GM18499 (cell line): ENCODE measurements around the gene SMIM17.

Experiments used
- ATAC-seq: cut with Tn5 transposase; IDR thresholded peaks from one replicate; pipeline ENCODE4 v1.9.1; 2021; ENCODE audit warnings: moderate number of reproducible peaks; ENCODE audit not compliant: insufficient read depth, unreplicated experiment

The SMIM17 gene

DNA sequence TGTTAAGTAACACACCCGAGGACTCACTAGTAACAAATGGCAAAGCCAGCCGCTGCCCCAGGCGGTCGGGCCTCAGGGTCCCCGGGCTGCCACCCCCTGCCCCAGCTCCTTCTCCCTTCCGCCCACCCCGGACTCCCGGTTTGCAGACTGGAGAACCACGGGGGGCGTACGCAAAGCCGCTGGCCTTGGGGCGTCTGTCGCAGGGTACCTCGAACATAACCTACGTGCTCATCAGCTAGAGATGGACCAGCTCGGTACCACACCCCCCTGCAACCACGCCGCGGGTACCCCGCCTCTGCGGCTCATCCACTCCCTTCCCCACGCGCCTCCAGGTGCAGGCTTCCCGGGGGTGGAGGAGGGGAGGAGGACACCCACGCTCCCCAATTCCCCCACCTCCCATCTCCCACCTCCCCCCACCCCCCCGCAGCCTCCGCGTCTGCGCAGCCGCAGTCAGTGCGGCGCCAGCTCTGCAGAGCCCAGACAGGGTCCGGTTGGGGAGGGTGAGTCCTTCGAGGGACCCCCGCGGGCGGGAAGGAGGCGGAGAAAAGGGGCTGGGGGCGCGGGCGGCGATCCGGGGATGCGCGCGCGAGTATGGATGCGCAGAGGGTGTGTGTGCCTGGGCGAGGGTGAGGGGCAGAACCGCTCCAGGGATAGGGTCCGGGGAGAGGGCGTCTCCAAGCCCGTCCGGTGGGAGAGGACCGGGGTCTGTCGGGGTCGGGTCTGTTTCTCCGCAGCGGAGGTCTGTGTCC lies at the start of gene SMIM17:
Gene SMIM17 (plus strand): TSS at position 449 of the 749 bp plus-strand sequence. CDS start 2,509 bp downstream, outside the sequence.
- no peak for ATAC-seq

DNA sequence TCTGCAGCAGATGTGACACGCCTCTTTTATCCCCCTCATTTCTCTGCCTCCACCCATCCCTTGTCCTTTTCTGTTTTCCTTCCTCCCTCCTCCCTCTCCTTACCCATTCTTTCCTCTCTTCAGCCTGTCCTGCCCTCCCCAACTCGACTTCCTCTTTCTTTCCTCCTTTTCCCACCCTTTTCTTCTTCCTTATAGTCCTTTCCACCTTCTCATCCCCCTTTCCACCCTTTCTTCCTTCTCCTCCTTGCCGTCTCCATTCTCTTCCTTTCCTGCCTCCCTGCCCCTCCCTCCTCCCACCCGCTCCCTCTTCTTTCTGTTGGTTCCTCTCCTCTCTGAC lies 48.5 kb upstream of the SMIM17 start:
- ATAC-seq, result no peak

DNA sequence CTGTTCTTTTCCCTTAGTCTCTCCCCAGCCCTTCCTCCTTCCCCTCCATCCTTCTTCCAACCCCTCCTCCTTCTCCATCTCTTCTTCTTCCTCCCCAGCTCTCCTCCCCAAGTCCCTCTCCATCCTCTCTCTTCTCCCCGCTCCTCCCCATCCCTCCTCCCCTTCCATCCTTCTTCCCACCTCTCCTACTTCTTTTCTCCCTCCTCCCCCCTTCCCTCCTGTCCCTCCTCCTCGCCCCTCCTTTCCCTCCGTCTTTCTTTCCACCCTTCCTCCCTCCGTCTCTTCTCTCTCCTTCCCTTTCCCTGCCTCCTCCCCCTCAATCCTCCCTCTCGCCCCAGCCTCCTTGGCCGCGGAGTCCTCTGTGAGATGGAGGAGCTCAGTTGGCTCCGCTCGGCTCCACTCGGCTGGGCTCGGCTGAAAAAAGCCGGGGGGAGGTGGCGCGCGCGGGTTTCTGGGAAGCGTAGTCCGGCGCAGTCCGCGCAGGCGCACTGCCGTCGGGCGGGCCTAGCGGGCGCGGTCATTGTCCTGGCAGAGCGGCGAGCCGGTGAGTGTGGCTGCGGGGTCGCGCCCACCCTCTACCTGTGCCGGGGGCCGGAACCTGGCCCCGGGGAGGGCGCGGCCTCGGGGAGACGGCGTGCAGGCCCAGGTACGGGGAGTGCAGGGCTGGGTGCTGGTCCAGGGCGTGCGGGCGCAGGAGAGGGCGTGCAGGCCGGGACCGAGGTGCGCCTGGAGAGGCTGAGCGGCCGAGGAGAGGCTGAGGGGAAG lies 48.0 kb upstream of the SMIM17 start, which contains the start of gene ZNF71:
Gene ZNF71 (plus strand): TSS at position 520 of the 765 bp plus-strand sequence. CDS start 6,257 bp downstream, outside the sequence.
- ATAC-seq, result no peak

DNA sequence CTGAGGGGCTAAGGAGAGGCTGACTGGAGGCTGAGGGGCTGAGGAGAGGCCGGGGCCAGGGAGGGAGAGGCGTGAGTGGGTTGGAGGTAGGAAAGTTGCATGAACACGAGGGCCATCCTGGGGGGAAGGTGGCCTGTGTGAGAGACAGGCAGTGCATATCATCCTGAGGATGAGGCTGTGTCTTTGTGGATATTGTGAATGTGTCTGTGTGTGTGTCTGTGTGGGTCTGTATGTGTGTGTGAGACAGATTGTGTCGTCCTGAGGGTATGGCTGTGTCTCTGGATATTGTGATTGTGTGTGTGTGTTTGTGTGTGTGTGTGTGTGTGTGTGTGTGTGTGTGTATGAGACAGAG lies 47.4 kb upstream of the SMIM17 start:
- no peak for ATAC-seq

DNA sequence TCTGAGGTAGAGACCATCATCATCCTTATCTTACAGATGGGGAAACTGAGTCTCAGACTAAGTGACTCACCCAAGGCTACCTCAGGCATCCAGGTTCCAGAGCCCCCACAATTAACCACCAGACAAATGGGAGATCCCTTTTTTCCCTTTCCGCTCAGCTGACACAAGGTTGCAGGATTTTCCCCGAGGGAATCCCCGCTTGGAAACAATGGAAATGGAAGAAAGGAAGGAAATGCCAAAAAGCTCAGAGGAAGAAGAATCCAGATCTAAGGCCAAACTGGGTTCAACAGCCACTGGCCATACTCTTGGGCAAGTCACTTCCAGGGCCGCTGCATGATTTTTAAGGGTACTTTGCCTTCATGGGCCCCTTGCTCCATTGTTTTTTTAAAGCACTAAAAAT lies 46.3 kb upstream of the SMIM17 start:
- no peak for ATAC-seq

DNA sequence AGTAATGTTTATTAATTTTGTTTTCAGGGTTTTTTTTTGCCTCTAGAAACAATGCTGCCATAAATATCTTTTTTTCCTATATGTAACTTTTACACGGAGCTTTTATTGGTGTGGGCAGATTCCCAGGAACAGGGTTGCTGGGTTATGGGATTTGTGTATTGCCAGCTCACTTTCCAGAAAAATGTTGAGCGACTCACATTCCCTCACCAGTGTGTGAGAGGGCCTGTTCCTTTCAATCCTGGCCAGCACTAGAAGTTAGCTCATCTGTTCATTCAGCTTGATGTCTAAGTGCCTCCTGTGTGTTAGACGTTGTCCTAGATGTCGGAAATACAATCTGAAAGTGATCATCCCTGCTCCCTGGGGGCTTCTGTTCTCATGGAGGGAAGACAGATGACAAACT lies 45.3 kb upstream of the SMIM17 start:
- ATAC-seq, result no peak

DNA sequence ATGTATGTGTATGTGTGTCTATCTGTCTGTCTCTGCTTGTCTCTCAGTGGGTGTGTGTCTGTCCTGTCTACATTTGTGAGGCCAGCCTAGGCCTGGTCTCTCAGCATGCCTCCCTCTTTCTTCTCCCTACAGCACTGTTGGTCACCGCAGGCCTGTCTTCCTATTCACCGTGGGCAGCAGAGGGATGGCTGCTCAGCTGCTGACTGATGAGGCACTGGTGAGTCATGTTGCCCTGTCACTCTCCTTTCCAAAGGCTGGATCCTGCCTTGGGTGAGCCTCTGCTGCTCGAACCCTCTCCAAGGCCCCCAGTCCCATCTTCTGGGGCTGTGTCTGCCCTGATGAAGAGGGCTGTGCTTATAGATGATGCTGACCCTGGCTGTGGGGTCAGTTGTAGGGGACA lies 41.6 kb upstream of the SMIM17 start:
- ATAC-seq, result no peak

DNA sequence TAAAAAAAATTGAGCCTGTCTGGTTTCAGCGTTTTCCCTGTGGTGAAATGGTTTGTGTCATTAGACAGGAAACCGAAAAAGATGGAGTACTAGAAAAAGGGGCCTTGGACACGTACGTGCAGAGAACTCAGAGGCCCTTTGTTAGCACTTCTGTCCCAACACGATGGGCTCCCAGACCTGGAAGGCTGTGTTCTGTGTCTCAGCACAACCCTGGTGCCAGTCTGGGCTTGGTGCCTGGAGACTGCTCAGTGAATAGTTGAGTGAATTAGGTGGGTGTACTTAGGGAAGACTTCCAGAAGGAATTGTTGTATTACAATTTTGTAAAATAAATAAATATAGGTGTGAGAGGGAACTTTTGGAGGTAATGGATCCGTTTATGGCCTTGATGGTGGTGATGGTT lies 39.1 kb upstream of the SMIM17 start:
- no peak for ATAC-seq

DNA sequence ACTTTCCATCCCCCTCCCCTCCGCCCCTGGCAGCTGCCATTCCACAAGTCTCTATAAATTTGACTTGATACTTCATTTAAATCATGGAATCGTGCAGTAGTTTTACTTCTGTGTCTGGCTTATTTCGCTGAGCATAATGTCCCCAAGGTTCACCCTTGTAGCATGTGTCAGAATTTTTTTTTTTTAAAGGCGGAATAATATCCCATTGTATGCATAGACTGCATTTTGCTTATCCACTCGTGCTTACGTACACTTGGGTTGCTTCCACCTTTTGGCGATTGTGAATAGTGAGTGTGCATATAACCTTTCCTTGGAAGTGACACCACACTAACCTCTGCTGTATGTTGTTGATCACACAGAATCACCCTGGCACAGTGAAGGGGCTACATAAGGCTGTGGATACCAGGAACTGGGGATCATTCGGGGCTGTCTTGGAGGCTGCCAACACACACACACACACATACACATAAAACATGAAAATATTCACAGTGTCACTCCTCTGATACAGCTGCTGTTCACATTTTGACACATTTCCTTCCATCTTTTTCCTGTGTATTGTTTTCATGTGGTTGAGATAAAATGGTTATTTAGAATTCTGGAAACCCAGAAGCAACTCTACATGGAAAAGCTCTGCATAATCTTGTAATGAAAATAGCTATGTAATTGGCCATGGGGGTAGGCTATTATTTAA lies 34.5 kb upstream of the SMIM17 start:
- ATAC-seq, result no peak

DNA sequence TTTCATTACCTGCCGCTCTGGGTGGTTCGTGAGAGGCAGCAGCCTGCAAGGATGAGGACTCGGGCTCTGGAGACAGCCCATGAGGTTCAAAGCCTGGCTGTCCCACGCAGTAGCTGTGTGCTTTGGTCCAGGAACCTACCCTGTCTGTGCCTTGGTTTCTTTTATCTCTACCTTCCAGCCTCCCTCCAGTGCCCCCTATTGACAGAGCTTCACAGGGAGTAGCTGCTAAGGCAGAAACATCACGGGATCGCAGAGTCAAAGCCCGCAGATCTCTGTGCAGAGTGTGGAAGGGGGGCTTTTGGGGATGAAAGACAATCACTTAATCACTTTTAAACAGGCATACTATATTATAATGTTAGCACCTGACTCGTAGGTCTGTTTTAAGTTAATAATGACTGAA lies 31.7 kb upstream of the SMIM17 start:
- ATAC-seq, result no peak

DNA sequence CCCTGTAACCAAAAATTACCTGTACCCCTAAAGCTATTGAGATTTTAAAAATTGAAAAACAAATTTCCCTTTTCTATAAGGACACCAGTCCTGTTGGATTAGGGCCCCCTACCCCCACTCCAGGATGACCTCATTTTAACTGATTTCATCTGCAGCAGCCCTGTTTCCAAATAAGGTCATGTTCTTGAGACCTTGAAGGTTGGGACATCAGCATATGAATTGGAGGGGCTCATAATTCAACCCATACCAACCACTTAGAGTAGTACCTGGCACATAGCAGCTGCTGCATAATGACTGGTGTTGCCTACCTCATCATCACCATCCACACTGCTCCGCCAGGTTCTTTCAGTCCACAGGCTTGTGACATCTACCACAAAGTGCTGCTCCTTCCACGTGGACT lies 30.2 kb upstream of the SMIM17 start:
- ATAC-seq, result no peak

DNA sequence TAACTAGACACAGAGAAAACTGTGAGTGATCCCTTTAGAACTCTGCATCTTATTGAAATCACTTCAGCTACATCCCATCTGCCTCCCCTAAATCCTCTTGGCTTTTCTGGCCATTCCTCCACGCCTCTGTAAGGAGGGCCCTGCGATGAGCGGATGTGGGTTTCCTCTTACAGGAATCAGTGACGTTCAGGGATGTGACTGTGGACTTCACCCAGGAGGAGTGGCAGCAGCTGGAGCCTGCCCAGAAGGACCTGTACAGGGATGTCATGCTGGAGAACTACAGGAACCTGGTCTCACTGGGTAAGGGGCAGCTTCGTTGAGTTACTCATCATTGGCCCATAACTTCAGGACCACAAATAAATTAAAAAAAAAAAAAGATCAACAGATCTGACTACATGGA lies 29.3 kb upstream of the SMIM17 start:
- no peak for ATAC-seq

DNA sequence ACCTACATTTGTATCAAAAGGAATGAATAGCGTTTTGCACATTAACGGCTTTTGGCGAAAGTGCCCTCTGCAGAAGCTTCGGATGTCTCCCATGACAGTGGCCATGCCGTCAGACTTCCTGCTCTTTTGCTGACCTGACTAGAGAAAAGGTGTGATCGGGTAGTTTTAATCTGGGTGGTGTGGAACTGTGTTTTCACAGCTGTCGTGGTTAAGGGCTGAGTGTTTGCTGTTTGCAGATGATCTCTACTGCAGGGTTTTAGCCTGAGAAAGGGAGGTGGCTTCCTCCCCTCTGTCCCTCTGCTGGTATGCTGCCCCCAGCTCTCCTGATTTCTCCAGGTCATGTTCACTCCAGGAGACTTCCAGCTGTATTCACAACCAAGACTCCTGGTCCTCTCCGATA lies 25.4 kb upstream of the SMIM17 start:
- ATAC-seq, result no peak

DNA sequence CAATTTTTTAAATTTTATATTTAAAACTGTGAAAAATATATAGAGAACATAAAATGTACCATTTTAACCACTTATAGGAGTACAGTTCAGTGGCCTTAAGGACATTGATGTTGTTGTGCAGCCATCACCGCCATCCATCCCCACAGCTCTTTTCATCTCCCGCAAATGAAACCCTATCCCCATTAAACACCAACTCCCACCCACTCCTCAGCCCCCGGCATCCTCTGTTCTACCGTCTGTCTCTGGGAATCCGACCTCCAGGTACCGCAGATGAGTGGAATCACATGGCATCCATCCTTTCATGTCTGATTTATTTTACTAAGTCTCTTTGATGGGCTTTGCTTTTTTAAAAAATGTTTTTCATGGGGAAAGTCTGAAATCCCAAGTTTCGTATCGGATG lies 23.8 kb upstream of the SMIM17 start:
- ATAC-seq, result no peak

DNA sequence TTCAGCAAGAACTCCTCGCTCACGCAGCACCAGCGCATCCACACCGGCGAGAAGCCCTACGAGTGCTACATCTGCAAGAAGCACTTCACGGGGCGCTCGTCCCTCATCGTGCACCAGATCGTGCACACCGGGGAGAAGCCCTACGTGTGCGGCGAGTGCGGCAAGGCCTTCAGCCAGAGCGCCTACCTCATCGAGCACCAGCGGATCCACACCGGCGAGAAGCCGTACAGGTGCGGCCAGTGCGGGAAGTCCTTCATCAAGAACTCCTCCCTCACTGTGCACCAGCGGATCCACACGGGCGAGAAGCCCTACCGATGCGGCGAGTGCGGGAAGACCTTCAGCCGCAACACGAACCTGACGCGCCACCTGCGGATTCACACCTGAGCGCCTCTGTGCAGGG lies 20.6 kb upstream of the SMIM17 start:
- no peak for ATAC-seq

DNA sequence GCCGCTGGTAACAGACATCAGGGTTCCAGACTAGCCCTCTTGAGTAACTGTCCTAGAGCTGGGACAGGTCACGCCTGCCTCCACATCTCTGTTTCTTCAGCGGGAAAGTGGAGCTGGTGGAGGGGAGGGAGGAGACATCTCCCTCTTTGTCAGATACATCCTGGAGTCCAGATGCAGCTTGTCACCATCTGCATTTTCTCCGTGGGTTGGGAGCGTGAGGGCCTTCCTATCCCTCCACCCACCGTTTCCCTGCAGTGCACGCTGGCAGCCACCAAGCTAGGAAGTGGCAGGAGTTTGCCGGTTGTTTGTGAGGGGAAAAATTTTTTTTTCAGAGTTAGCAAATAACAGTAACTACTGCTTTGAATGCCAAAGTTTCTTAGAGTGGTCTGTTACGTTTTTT lies 20.0 kb upstream of the SMIM17 start:
- no peak for ATAC-seq

DNA sequence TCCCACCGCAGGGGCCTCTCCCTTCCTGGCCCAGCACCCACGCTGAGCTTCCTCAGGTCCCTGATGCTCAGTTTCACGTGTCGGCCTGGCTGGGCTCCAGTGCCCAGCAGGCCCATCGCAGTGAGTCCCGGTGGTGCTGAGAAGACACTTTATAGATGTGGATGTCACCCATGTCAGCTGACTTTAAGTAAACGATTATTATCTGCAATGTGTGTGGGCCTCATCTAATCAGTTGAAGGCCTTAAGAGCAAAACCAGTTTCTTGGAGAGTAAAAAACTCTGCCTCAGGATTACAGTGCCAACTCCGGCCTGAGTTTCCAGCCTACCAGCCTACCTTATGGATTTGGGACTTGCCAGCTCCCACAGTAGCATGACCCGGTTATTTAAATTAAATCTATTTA lies 17.3 kb upstream of the SMIM17 start:
- ATAC-seq, result no peak

DNA sequence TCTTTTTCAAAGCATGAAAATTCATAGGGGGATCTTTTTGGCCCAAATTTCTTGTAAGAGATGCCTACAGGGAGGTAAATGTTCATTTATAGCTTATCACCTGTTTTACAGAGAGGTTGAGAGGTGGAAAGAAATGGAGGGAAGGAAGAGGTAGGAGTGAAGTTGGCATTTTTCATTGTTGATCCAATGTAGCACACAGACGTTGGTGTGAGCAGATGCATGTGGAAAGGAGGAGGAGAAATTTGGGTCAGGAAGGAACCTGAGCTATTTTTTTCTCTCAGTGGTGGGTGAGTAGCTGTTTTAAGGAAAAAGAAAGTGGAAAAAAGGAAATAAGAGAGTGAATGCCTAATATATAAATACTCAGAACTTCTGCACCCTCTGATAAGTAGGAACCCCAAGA lies 9.9 kb upstream of the SMIM17 start:
- no peak for ATAC-seq

DNA sequence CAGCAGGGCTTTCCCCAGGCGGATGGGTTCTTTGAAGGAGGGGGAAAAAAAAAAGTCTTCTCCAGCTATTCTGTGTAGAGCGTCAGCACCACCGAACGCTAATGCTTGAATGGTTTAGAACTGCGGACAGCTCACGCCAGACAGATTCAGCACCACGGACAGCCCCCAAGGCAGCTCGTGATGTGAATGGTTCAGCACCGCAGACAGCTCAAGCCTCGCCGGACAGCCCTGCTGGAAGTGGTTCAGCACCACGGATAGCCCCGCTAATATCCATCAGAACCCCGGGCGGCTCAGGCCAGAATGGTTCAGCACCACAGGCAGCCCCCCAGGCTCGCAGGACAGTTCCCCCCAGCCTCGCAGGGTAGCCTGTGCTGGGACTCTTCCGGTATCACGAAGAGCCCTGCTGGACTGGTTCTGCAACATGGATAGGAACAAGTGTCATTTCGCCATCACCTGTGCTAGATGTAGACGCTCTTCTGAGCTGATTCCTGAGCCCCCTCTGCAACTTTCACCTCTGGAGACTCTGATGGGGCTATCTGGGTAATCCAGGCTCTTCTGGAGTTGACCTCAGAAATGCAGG lies 4.9 kb upstream of the SMIM17 start:
- no peak for ATAC-seq

DNA sequence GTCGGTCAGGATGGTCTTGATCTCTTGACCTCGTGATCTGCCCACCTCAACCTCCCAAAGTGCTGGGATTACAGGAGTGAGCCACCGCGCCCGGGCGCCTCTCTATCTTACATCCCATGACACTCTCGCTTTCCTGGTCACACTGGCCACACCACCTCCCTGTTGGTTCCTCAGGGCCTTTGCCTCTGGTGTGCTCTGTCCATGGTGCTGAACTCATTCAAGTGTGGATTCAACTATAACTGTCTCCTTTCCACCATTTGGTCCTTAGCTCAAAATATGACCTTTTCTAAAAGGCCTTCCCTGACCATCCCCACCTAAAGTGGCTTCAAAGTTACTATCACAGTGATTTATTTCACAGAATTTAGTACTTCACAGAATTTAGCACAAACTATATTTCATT lies 3.7 kb upstream of the SMIM17 start:
- no peak for ATAC-seq

DNA sequence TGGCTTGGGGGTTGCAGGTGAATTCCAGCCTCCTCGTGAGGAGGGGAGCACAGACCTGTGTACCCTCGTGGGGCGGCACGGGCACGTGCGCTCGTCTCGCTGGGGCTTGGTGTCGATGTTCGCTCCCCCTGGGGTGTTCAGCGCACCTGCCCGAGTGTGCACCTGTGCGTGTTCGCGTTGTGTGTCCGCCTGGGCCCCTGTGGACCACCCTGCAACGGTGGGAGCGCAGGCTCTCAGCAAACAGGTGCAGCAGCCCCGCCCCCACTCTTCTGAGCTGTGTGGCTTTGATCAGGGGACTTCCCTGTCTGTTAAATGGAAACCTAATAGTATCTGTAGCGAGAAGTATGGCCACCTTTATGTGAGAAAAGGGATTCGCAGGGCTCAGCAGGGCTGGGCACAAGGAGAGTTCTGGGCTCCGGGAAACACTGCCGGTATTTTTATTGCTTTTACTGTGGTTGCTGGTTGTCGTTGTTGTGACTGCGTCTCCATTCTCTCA lies 549 bp downstream of the SMIM17 start:
- ATAC-seq, result no peak
